MCF 10A (cell line): ENCODE measurements around the gene ORC6. TPM values are rescaled to one million over a fixed set of nuclear protein-coding genes. Genes with fewer than 3 reads are reported as not detected.

Experiments used
- BruUV-seq: library from RNA; stranded (reverse); fragments of 400-500 nt; replicated peaks from 2 replicates; lab custom pipeline; 2021; lab: Mats Ljungman, UMichigan
- CTCF ChIA-PET: fragments of 300-600 bp; sonication (Branson Sonifier 250); formaldehyde crosslinking; extraction: SDS; loops from one replicate; lab custom pipeline; 2021; ENCODE audit warnings: antibody characterized with exemption, inconsistent platforms; lab: Yijun Ruan, JAX
- POLR2A ChIA-PET: fragments of 300-600, 350-650 bp; sonication (Branson Sonifier 250); formaldehyde crosslinking; extraction: SDS; loops from one replicate; lab custom pipeline; 2020; ENCODE audit warnings: antibody characterized with exemption, inconsistent platforms; lab: Yijun Ruan, JAX
- DNase-seq: peaks from one replicate; pipeline ENCODE4 v3.0.0-alpha.2; 2018; ENCODE audit not compliant: unreplicated experiment
- H3K27ac Mint-ChIP-seq: one replicate; pipeline ENCODE4 v1.8.0; 2022; ENCODE audit warnings: mild to moderate bottlenecking, low read depth, mixed read lengths; ENCODE audit not compliant: unreplicated experiment
- H3K27me3 Mint-ChIP-seq: one replicate; pipeline ENCODE4 v1.8.0; 2022; ENCODE audit warnings: mixed read lengths; ENCODE audit not compliant: insufficient read depth, unreplicated experiment
- H3K36me3 Mint-ChIP-seq: one replicate; pipeline ENCODE4 v1.8.0; 2022; ENCODE audit warnings: mild to moderate bottlenecking, moderate library complexity, mixed read lengths; ENCODE audit not compliant: insufficient read depth, unreplicated experiment
- H3K4me1 Mint-ChIP-seq: one replicate; pipeline ENCODE4 v1.8.0; 2022; ENCODE audit warnings: mixed read lengths; ENCODE audit not compliant: insufficient read depth, unreplicated experiment
- H3K4me3 Mint-ChIP-seq: one replicate; pipeline ENCODE4 v1.8.0; 2022; ENCODE audit warnings: mild to moderate bottlenecking, moderate library complexity, mixed read lengths; ENCODE audit not compliant: unreplicated experiment
- H3K9me3 Mint-ChIP-seq: one replicate; pipeline ENCODE4 v1.8.0; 2022; ENCODE audit warnings: mixed read lengths; ENCODE audit not compliant: unreplicated experiment
- intact Hi-C: fragments of 100-400 bp; cut with micrococcal nuclease; formaldehyde crosslinking; loops from 2 replicates; pipeline ENCODE4 v1.14.1; 2022
- total RNA-seq: library from RNA; stranded (reverse); gene quantifications from 2 replicates; pipeline ENCODE4 v1.2.3, GENCODE V29; 2022
- TF ChIP-seq, protein P1 (sequence below): fragments of 200-600 bp; IDR thresholded peaks from one replicate; pipeline ENCODE4 v1.8.0; 2022; ENCODE audit warnings: antibody characterized with exemption, mild to moderate bottlenecking; ENCODE audit not compliant: unreplicated experiment

ORC6 gene
- total RNA-seq, 1 experiment from 2014 or later = 23.2 TPM

DNA sequence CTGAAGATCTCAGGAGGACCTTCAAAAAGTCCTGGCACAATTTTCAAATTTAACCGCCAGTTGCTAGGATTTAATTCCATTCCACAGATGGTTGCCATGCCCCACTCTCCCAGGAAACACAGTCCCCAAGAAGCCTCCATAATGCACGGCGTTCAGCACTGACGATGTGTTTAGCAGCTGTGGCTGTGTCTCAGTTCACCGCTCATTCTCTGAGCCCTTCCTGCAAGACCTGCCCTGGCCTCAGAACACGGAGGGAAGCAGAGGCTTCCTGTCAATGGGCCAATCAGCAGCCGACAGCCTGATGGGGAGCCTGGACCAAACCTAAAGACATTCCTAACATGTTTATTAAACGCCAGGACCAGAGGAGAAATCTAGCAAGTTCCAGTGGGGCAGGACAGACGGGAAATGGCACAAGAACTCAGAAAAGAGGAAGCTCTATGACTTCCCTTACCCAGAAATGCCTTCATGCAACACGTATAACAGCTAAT lies 53.8 kb downstream of the ORC6 start:
- Mint-ChIP-seq H3K4me3 (no peak overlapping the region), H3K27me3 (no peaks in the 10 kb centered on the region), H3K27ac (no peak overlapping the region), H3K9me3 (no peaks in the 10 kb centered on the region), H3K36me3 (no peaks in the 10 kb centered on the region), H3K4me1 (no peaks in the 10 kb centered on the region)
- intact Hi-C loops = no loop called here
- ChIA-PET POLR2A (no interaction called here), CTCF (interaction anchor here (0.6 to 0.8 kb wide), 2 partner anchors 13 to 65 kb away, joined by 3 to 5 read pairs; no protein-coding TSS in a partner anchor)
- TF ChIP-seq, protein P1, sequence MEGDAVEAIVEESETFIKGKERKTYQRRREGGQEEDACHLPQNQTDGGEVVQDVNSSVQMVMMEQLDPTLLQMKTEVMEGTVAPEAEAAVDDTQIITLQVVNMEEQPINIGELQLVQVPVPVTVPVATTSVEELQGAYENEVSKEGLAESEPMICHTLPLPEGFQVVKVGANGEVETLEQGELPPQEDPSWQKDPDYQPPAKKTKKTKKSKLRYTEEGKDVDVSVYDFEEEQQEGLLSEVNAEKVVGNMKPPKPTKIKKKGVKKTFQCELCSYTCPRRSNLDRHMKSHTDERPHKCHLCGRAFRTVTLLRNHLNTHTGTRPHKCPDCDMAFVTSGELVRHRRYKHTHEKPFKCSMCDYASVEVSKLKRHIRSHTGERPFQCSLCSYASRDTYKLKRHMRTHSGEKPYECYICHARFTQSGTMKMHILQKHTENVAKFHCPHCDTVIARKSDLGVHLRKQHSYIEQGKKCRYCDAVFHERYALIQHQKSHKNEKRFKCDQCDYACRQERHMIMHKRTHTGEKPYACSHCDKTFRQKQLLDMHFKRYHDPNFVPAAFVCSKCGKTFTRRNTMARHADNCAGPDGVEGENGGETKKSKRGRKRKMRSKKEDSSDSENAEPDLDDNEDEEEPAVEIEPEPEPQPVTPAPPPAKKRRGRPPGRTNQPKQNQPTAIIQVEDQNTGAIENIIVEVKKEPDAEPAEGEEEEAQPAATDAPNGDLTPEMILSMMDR = no peak
- no TSS peak for BruUV-seq
- no peak for DNase-seq

GRCh38 chr16:46745617-46746016 lies 56.2 kb downstream of the ORC6 start:
- H3K4me3 Mint-ChIP-seq = no peak overlapping the region
- no peaks in the 10 kb centered on the region for H3K27me3 Mint-ChIP-seq
- BruUV-seq = no TSS peak
- TF ChIP-seq, protein P1 = no peak
- DNase-seq = no peak
- ChIA-PET POLR2A (no interaction called here), CTCF (no interaction called here)
- no peaks in the 10 kb centered on the region for H3K36me3 Mint-ChIP-seq
- no peaks in the 10 kb centered on the region for H3K9me3 Mint-ChIP-seq
- intact Hi-C loops = no loop called here
- H3K27ac Mint-ChIP-seq = no peak overlapping the region
- H3K4me1 Mint-ChIP-seq = no peaks in the 10 kb centered on the region

- CTCF ChIA-PET = interaction anchor here (0.6 kb wide), 1 partner anchor 53 kb away, joined by 4 read pairs; no protein-coding TSS in a partner anchor
- TF ChIP-seq, protein P1 = no peak
- intact Hi-C loops = no loop called here
- no peaks in the 10 kb centered on the region for H3K27me3 Mint-ChIP-seq
- BruUV-seq = no TSS peak
- no peaks in the 10 kb centered on the region for H3K36me3 Mint-ChIP-seq
- no peak overlapping the region for H3K4me3 Mint-ChIP-seq
- DNase-seq = no peak
- POLR2A ChIA-PET = no interaction called here
- no peaks in the 10 kb centered on the region for H3K9me3 Mint-ChIP-seq
- no peaks in the 10 kb centered on the region for H3K4me1 Mint-ChIP-seq
- H3K27ac Mint-ChIP-seq = no peak overlapping the region
Measured at GRCh38 chr16:46746821-46747776, 57.6 kb downstream of the ORC6 start.

Other genes starting within 250 kb of the ORC6 start
- 17.2 and 21.4 TPM in 2 replicates for gene SHCBP1, start 68.3 kb upstream of the ORC6 start, total RNA-seq
- gene VPS35, start 481 bp upstream of the ORC6 start, total RNA-seq = 68.7 and 72.3 TPM in 2 replicates
- gene MYLK3, start 58.7 kb downstream of the ORC6 start, total RNA-seq = 0.05 TPM in 1 of 2 replicates, not detected in the other
- 11.5 and 13.5 TPM in 2 replicates for gene C16orf87, start 141.5 kb downstream of the ORC6 start, total RNA-seq
- 44.7 and 60.6 TPM in 2 replicates for gene GPT2, start 194.7 kb downstream of the ORC6 start, total RNA-seq